Skeletal muscle tissue (tissue), 4 donors: Measurements from ENCODE around the gene FAM151A. TPM values are rescaled to one million over a fixed set of nuclear protein-coding genes. Genes with fewer than 3 reads are reported as not detected.

ENCODE experiments used
- H3K27ac ChIP-seq: one replicate; pipeline ENCODE4 v1.7.0; 2013; ENCODE audit warnings: mild to moderate bottlenecking, low read depth, low read length, inconsistent platforms
- H3K27me3 ChIP-seq, 3 donors: one replicate each; pipeline ENCODE4 v1.7.0; 2013; ENCODE audit warnings: low read length in 3 of 3; ENCODE audit not compliant: control insufficient read depth in 3 of 3, insufficient read depth in 3 of 3
- H3K36me3 ChIP-seq, 3 donors: one replicate each; pipeline ENCODE4 v1.7.0; 2013; ENCODE audit warnings: low read length in 3 of 3; ENCODE audit not compliant: control insufficient read depth in 3 of 3, insufficient read depth in 3 of 3
- H3K4me1 ChIP-seq, 3 donors: one replicate each; pipeline ENCODE4 v1.7.0; 2013; ENCODE audit warnings: low read length in 3 of 3, mild to moderate bottlenecking in 3 of 3; ENCODE audit not compliant: control insufficient read depth in 3 of 3, insufficient read depth in 3 of 3
- H3K4me3 ChIP-seq, 3 donors: one replicate each; pipeline ENCODE4 v1.7.0; 2013; ENCODE audit warnings: low read length in 3 of 3
- H3K9ac ChIP-seq, 3 donors: one replicate each; pipeline ENCODE4 v1.7.0; 2013; ENCODE audit warnings: low read length in 3 of 3, mild to moderate bottlenecking in 3 of 3, moderate library complexity in 2 of 3, low read depth in 1 of 3
- H3K9me3 ChIP-seq, 3 donors: one replicate each; pipeline ENCODE4 v1.7.0; 2013; ENCODE audit warnings: low read length in 3 of 3; ENCODE audit not compliant: control insufficient read depth in 3 of 3
- total RNA-seq: library from RNA; depleted of rRNA; stranded (reverse); fragments of >200 nt; gene quantifications from one replicate; pipeline ENCODE4 v1.2.3, GENCODE V29; 2014
- donor health status: Osteomylitis.

FAM151A gene
- total RNA-seq, 1 donor from 2014 or later: not detected

DNA sequence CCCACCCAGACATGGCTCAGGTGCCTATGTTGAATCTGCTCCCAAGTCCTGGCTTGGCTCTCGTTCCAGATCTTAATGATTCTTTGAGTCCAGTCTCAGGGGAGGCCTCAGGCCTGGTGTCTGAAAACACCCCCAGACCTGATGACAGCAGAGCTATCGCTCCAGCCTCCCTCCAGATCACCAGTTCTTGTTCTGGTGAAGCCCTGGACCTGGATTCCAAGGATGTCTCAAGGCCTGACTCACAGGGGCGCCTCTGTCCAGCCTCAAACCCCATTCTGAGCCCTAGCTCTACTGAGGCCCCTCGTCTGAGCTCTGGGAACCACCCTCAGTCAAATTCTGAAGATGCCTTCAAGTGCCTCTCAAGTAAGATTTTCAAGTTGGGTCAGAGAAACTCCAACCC is 29.7 kb upstream of the FAM151A start:
- peaks cover 0 to 3% (median 0%) of the 10 kb centered on the region in 3 donors for H3K4me1 ChIP-seq
- H3K27me3 ChIP-seq: no peaks in the 10 kb centered on the region
- no peak overlapping the region for H3K4me3 ChIP-seq
- no peak overlapping the region for H3K9ac ChIP-seq
- H3K27ac ChIP-seq: no peak overlapping the region
- H3K9me3 ChIP-seq: peaks cover 0 to 1% (median 0%) of the 10 kb centered on the region in 3 donors
- peaks cover 0 to 16% (median 5%) of the 10 kb centered on the region in 3 donors for H3K36me3 ChIP-seq

DNA sequence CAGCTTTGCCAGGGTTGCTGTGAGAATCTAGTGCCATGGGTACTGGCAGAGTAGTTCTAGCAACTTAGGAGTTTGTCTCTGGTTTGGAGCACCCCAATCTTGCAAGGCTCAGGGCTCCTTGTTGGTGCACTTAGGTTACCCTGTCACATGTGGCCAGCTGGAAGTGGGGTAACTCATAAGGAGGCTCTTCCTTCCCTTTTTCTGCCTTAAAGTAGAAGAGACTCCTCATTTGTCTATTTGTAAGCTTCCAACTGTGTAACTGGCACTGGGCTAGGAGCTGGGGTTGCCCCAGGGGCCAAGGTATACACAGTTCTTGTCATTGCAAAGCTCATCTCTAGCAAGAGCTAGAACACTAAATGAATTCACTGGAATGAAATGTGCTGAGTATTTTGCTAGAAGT is 28.8 kb upstream of the FAM151A start:
- H3K9me3 ChIP-seq: no peaks in the 10 kb centered on the region
- no peak overlapping the region for H3K9ac ChIP-seq
- peaks cover 0 to 9% (median 5%) of the 10 kb centered on the region in 3 donors for H3K36me3 ChIP-seq
- no peaks in the 10 kb centered on the region for H3K27me3 ChIP-seq
- no peak overlapping the region for H3K27ac ChIP-seq
- H3K4me1 ChIP-seq: peaks cover 0 to 3% (median 0%) of the 10 kb centered on the region in 3 donors
- H3K4me3 ChIP-seq: no peak overlapping the region

DNA sequence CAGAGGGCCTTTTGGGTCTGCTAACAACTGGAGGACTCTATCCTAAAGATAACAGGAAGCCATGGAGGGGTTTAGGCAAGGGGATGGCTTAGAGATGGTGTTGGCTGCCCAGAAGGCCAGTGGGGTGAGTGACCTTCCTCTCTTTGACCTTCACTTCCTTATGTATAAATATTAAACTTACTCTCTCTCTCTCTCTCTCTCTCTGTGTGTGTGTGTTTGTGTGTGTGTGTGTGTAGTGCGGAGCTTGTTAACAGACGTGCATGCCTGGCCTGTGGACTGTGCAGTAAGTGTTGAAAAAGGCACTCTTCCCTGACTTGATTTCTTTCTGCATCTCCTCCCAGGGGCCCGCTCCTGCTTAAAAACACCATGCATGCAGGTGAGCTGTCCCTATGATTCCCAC is 28.3 kb upstream of the FAM151A start:
- Histone ChIP-seq H3K4me1 (peaks cover 1 to 3% (median 3%) of the 10 kb centered on the region in 3 donors), H3K9me3 (no peaks in the 10 kb centered on the region), H3K27me3 (no peaks in the 10 kb centered on the region), H3K4me3 (no peak overlapping the region), H3K27ac (no peak overlapping the region), H3K36me3 (peaks cover 0 to 9% (median 5%) of the 10 kb centered on the region in 3 donors), H3K9ac (no peak overlapping the region)

DNA sequence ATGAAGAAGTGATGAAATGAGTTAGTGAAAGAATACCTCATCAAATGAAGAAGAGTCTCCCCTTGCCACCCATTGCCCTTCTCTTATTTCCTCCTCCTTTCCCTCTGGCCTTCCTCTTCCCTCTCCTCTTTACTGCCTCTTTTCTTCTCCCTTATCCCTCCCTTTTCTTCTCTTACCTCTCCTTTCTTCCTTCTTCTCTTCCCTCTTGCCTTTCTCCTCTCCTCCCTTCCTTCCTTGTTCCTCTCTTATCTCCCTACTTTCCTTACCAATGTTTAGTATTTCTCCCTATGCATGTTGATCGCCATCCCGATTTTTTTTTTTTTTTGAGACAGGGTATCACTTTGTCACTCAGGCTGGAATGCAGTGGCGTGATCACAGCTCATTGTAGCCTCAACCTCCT is 27.1 kb upstream of the FAM151A start:
- no peaks in the 10 kb centered on the region for H3K9me3 ChIP-seq
- H3K36me3 ChIP-seq: peaks cover 0 to 9% (median 5%) of the 10 kb centered on the region in 3 donors
- H3K27ac ChIP-seq: no peak overlapping the region
- H3K9ac ChIP-seq: no peak overlapping the region
- H3K4me1 ChIP-seq: peaks cover 10 to 14% (median 13%) of the 10 kb centered on the region in 3 donors
- H3K4me3 ChIP-seq: no peak overlapping the region
- H3K27me3 ChIP-seq: no peaks in the 10 kb centered on the region

DNA sequence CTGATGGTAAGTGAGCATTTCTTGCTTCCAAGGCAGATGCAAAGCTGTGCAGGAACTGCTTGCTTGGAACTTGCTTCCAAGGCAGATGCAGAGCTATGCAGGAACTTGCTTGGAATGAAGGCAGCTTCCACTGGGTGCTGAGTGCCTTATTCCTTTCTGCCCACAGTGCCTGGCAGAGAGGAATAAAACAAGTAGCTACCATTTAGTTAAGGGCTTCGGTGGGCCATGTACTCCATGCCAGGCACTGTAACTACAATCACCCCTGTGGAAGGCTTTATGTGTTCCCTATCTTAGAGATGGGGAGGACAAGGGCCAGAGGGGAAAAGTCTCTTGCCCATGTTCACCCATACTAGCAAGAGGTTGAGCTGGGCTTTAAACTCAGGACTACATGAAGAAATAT is 26.6 kb upstream of the FAM151A start:
- H3K4me3 ChIP-seq: no peak overlapping the region

DNA sequence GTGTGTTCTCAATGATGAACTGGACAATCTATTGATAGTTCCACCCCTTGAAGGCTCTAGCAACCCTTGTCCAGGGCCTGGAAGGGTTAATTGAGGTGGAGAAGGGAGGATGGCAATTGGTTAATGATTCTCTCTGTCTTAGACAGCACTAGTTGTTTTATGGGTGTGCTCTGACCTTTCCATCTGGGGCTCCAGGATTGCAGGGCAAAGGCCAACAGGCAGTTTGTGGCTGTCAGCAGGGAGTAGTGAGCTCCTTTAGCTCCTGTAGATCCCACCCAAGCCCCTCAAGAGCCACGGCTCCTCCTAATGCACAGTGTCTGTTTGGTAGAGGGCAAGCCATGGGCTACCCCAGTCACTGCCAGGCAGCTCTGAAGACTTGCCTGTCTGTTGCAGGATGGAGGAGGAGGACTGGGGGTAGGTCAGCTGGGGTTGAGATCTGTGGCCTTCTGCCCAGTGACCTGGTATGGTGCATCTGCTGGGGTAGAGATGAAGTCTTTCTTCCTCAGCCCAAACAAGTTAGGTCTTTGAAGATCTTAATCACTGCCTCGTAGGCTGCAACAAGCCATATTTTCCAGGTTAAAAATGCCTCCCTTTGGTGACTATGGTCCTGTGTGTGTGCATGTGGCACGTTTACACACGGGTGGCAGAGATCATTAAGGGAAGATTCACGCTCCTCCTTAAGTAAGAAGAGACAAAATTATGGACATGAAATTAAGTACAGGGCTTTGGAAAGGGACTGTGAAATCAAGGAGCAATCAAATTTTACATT is 26.0 kb upstream of the FAM151A start:
- peaks cover 0 to 9% (median 5%) of the 10 kb centered on the region in 3 donors for H3K36me3 ChIP-seq
- H3K27ac ChIP-seq: no peak overlapping the region
- H3K27me3 ChIP-seq: no peaks in the 10 kb centered on the region
- H3K4me1 ChIP-seq: peaks cover 10 to 14% (median 13%) of the 10 kb centered on the region in 3 donors
- H3K9me3 ChIP-seq: no peaks in the 10 kb centered on the region
- H3K9ac ChIP-seq: no peak overlapping the region
- no peak overlapping the region for H3K4me3 ChIP-seq

More for the DNA sequence above, 26.6 kb upstream of the FAM151A start:
- no peaks in the 10 kb centered on the region for H3K27me3 ChIP-seq
- no peak overlapping the region for H3K27ac ChIP-seq
- H3K9ac ChIP-seq: no peak overlapping the region
- no peaks in the 10 kb centered on the region for H3K9me3 ChIP-seq
- H3K4me1 ChIP-seq: peaks cover 10 to 14% (median 13%) of the 10 kb centered on the region in 3 donors
- peaks cover 0 to 9% (median 5%) of the 10 kb centered on the region in 3 donors for H3K36me3 ChIP-seq

DNA sequence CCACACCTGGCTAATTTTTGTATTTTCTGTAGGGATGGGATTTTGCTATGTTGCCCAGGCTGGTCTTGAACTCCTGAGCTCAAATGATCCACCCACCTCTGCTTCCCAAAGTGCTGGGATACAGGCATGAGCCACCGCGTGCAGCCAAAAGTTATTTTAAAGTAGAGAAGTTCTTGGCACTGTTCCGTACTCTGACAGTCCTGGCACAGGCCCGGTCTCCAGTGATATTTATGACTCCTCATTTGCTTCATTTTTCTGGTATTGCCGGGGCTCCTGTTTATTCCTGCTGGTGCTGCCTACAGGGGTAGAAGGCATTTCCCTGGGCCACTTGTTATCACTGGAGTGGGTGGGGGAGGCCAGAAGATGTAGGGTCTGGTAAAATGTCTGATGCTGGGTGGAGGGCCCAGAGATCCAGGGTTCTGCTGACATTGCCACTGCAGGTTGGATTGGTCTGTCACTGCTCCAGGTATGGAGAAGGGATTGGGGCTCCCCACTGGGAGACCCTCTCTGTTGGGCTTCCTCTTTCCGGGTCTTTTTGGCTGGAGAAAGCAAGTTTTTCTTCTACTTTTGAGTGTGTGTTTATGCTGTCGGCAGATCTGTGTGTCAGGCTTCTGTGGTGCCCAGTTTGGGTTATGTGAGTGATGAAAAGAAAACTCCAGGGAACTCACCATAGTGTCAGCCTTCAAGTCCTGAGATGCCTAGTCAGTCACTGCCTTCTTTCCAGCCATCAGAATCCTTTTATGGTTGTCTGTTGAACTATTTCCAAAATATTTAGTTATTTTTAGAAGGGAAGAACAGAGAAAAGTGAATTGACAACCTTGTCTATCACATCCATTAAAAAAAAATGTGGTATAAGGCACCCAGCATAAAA is 22.7 kb upstream of the FAM151A start:
- peak overlapping the region; percentile 74 for H3K27ac ChIP-seq

DNA sequence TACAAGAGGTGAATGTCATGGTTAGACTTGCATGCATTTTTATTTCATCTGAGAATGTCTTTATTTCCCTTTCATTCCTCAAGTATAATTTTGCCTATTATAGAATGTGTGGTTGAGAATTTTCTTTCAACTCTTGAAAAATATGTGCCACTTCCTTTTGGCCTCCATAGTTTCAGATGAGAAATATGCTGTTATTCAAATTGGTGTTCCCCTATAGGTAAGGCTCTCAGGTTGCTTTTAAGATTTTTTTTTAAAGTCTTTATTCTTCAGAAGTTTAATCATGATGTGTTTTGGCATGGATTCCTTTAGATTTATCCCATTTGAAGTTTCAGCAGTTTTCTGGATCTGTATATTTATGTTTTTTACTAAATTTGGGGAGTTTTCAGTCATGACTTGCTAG is 20.4 kb upstream of the FAM151A start:
- Histone ChIP-seq H3K9me3 (peaks cover 0 to 5% (median 0%) of the 10 kb centered on the region in 3 donors), H3K9ac (no peak overlapping the region), H3K4me1 (peaks cover 10 to 13% (median 11%) of the 10 kb centered on the region in 3 donors), H3K27ac (no peak overlapping the region), H3K27me3 (peaks cover 0 to 3% (median 0%) of the 10 kb centered on the region in 3 donors), H3K36me3 (no peaks in the 10 kb centered on the region), H3K4me3 (no peak overlapping the region)

More for the DNA sequence above, 22.7 kb upstream of the FAM151A start:
- Histone ChIP-seq H3K36me3 (peaks cover 0 to 3% (median 0%) of the 10 kb centered on the region in 3 donors), H3K27me3 (no peaks in the 10 kb centered on the region), H3K4me1 (peaks cover 10 to 14% (median 13%) of the 10 kb centered on the region in 3 donors), H3K9ac (peak overlapping the region in 2 of 3 donors; percentile 33 to 57), H3K4me3 (peak overlapping the region in 1 of 3 donors; percentile 30), H3K9me3 (peaks cover 0 to 5% (median 0%) of the 10 kb centered on the region in 3 donors)

DNA sequence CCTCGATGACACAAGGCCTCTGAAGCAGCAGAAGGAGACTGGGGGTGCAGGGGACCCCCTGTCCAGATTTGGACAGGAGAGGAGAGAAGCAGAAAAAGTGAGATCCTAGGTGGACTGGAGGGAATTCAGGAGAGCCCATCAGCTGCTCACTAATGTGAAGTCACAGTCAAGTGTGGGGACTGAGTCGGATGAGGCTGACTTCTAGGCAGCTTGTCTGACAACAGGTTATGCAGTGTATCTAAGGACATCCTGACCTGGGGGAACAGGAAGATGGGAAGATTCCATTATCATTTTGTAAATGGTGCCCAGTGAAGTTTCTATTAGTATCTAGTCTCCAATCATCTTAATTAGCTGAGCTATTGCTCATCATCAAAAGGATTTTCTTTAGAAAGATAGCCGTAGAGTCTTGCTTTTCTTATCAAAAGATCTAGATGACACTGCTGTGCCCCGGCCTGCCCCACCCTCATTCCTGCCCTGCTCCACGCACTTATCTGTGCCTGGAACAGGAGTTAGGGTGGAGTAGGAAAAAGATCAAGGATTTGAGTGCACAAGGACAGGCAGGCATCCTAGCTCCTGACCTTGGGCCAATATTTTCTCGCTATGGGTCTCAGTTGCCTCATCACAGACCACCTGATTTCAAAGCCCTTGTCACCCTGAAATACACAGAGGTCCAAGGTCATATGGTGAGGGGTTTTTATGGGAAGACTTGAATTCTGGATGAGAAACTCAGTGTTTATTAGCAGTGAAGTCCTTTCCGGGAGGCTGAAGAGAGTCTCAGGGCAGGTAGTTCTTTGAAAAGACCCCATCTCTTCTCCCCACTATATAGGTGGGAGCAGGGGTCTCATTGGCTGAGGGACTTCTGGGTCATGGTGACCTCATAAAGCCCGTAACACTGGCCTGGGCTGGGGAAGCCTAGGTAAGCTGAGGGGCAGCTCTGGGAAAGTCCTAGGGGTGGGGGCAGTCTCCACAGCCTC is 17.8 kb upstream of the FAM151A start, which contains the start of gene MROH7:
MROH7 (plus strand) TSS at position 924 of the 974 bp plus-strand sequence. CDS start 11,141 bp downstream, outside the sequence.
- H3K4me1 ChIP-seq: peaks cover 5 to 7% (median 6%) of the 10 kb centered on the region in 3 donors
- peaks cover 0 to 3% (median 0%) of the 10 kb centered on the region in 3 donors for H3K27me3 ChIP-seq
- peaks cover 0 to 5% (median 0%) of the 10 kb centered on the region in 3 donors for H3K9me3 ChIP-seq
- H3K36me3 ChIP-seq: no peaks in the 10 kb centered on the region
- no peak within 1 kb of the TSS for H3K4me3 ChIP-seq
- no peak within 1 kb of the TSS for H3K9ac ChIP-seq
- no peak within 1 kb of the TSS for H3K27ac ChIP-seq
